H9 (cell line): Measurements from ENCODE around the gene SIX3. TPM values are rescaled to one million over a fixed set of nuclear protein-coding genes. Genes with fewer than 3 reads are reported as not detected.

Experiments used
- DNase-seq: peaks from one replicate; pipeline ENCODE4 v3.0.0-alpha.2; 2017
- H2AFZ ChIP-seq: one replicate; pipeline ENCODE4 v1.6.1; 2013; ENCODE audit warnings: mild to moderate bottlenecking, low read length, control low read depth, moderate library complexity
- H2AK5ac ChIP-seq: 2 replicates; pipeline ENCODE4 v1.6.1; 2013; ENCODE audit warnings: low read length, control low read depth, mixed read lengths; ENCODE audit not compliant: insufficient read length
- H2BK120ac ChIP-seq: one replicate; pipeline ENCODE4 v1.6.1; 2013; ENCODE audit warnings: low read depth, mild to moderate bottlenecking, low read length, control low read depth, inconsistent platforms; ENCODE audit not compliant: poor library complexity, severe bottlenecking
- H2BK12ac ChIP-seq: 2 replicates; pipeline ENCODE4 v1.6.1; 2013; ENCODE audit warnings: low read length, control low read depth, mixed read lengths, low read depth; ENCODE audit not compliant: insufficient read length
- H2BK15ac ChIP-seq: 2 replicates; pipeline ENCODE4 v1.6.1; 2013; ENCODE audit warnings: low read depth, low read length, control low read depth
- H2BK20ac ChIP-seq: one replicate; pipeline ENCODE4 v1.6.1; 2013; ENCODE audit warnings: low read depth, mild to moderate bottlenecking, low read length, control low read depth, inconsistent platforms; ENCODE audit not compliant: poor library complexity, severe bottlenecking
- H2BK5ac ChIP-seq: 2 replicates; pipeline ENCODE4 v1.6.1; 2013; ENCODE audit warnings: low read length, control low read depth, mixed read lengths; ENCODE audit not compliant: insufficient read length
- H3K14ac ChIP-seq: 2 replicates; pipeline ENCODE4 v1.6.1; 2013; ENCODE audit warnings: low read length, control low read depth; ENCODE audit not compliant: insufficient read depth
- H3K18ac ChIP-seq: 2 replicates; pipeline ENCODE4 v1.6.1; 2013; ENCODE audit warnings: low read depth, mild to moderate bottlenecking, mixed read lengths, low read length, control low read depth; ENCODE audit not compliant: insufficient read length
- H3K23ac ChIP-seq: 2 replicates; pipeline ENCODE4 v1.6.1; 2013; ENCODE audit warnings: low read length, control low read depth, mixed read lengths, low read depth; ENCODE audit not compliant: insufficient read length
- H3K23me2 ChIP-seq: 2 replicates; pipeline ENCODE4 v1.6.1; 2013; ENCODE audit warnings: low read depth, mild to moderate bottlenecking, mixed read lengths, low read length, control low read depth; ENCODE audit not compliant: insufficient read length, poor library complexity, severe bottlenecking
- H3K27ac ChIP-seq: 2 replicates; pipeline ENCODE4 v1.5.1; 2013; ENCODE audit warnings: low read length, control low read depth, mixed read lengths, low read depth; ENCODE audit not compliant: insufficient read length
- H3K27me3 ChIP-seq: 2 replicates; pipeline ENCODE4 v1.6.1; 2013; ENCODE audit warnings: low read length, control low read depth, inconsistent platforms; ENCODE audit not compliant: insufficient read depth
- H3K4ac ChIP-seq: 2 replicates; pipeline ENCODE4 v1.6.1; 2013; ENCODE audit warnings: low read depth, mild to moderate bottlenecking, control low read depth, inconsistent platforms, low read length, moderate library complexity
- H3K4me1 ChIP-seq: 2 replicates; pipeline ENCODE4 v1.6.1; 2013; ENCODE audit warnings: low read length, control low read depth, inconsistent platforms; ENCODE audit not compliant: insufficient read depth
- H3K4me2 ChIP-seq: 2 replicates; pipeline ENCODE4 v1.6.1; 2013; ENCODE audit warnings: low read length, control low read depth, mixed read lengths; ENCODE audit not compliant: insufficient read length, insufficient read depth
- H3K56ac ChIP-seq: 2 replicates; pipeline ENCODE4 v1.6.1; 2013; ENCODE audit warnings: low read depth, mild to moderate bottlenecking, mixed read lengths, low read length, control low read depth; ENCODE audit not compliant: insufficient read length
- H3K79me1 ChIP-seq: 2 replicates; pipeline ENCODE4 v1.6.1; 2013; ENCODE audit warnings: low read depth, mild to moderate bottlenecking, moderate library complexity, low read length, control low read depth, inconsistent platforms; ENCODE audit not compliant: insufficient read depth, poor library complexity, severe bottlenecking
- H3K79me2 ChIP-seq: 2 replicates; pipeline ENCODE4 v1.6.1; 2013; ENCODE audit warnings: low read length, control low read depth, inconsistent platforms; ENCODE audit not compliant: insufficient read depth
- H3K9ac ChIP-seq: 2 replicates; pipeline ENCODE4 v1.6.1; 2013; ENCODE audit warnings: low read length, control low read depth, mixed read lengths; ENCODE audit not compliant: insufficient read length; ENCODE audit errors: extremely low read depth
- H3K9me3 ChIP-seq: one replicate; pipeline ENCODE4 v1.6.1; 2013; ENCODE audit warnings: low read depth, low read length, inconsistent platforms; ENCODE audit not compliant: control insufficient read depth
- H3T11ph ChIP-seq: one replicate; pipeline ENCODE4 v1.6.1; 2013; ENCODE audit warnings: mild to moderate bottlenecking, low read length, control low read depth, inconsistent platforms
- H4K20me1 ChIP-seq: one replicate; pipeline ENCODE4 v1.6.1; 2013; ENCODE audit not compliant: control insufficient read depth, insufficient read length, insufficient read depth
- H4K5ac ChIP-seq: 2 replicates; pipeline ENCODE4 v1.6.1; 2013; ENCODE audit warnings: low read depth, mild to moderate bottlenecking, mixed read lengths, low read length, control low read depth; ENCODE audit not compliant: insufficient read length
- H4K8ac ChIP-seq: replicated peaks from 2 replicates; pipeline ENCODE4 v1.6.1; 2013; ENCODE audit warnings: low read length, control low read depth, mixed read lengths, low read depth; ENCODE audit not compliant: insufficient read length
- H4K91ac ChIP-seq: 2 replicates; pipeline ENCODE4 v1.6.1; 2013; ENCODE audit warnings: low read depth, mild to moderate bottlenecking, moderate library complexity, mixed read lengths, low read length, control low read depth; ENCODE audit not compliant: insufficient read length
- H3K27ac Mint-ChIP-seq, 3 experiments: 2 replicates in 2 of 3; 3 replicates in 1 of 3; pipeline ENCODE4 v1.8.0; 2020 to 2021; ENCODE audit warnings: mixed read lengths in 3 of 3, mild to moderate bottlenecking in 1 of 3, moderate library complexity in 1 of 3
- H3K27me3 Mint-ChIP-seq: 2 replicates; pipeline ENCODE4 v1.8.0; 2021; ENCODE audit warnings: low read depth, mild to moderate bottlenecking, moderate library complexity, mixed read lengths
- H3K36me3 Mint-ChIP-seq, 3 experiments: 2 replicates in 2 of 3; 3 replicates in 1 of 3; pipeline ENCODE4 v1.8.0; 2020 to 2021; ENCODE audit warnings: low read depth in 3 of 3, mixed read lengths in 3 of 3; ENCODE audit not compliant: insufficient read depth in 1 of 3
- H3K4me1 Mint-ChIP-seq, 2 experiments: 2 replicates each; pipeline ENCODE4 v1.8.0; 2020; ENCODE audit warnings: mixed read lengths in 2 of 2
- H3K4me3 Mint-ChIP-seq, 2 experiments: 2 replicates in 1 of 2; 3 replicates in 1 of 2; pipeline ENCODE4 v1.8.0; 2020 to 2021; ENCODE audit warnings: mild to moderate bottlenecking in 2 of 2, mixed read lengths in 2 of 2, moderate library complexity in 1 of 2
- H3K9me3 Mint-ChIP-seq, 2 experiments: 2 replicates in 1 of 2; 3 replicates in 1 of 2; pipeline ENCODE4 v1.8.0; 2020; ENCODE audit warnings: mild to moderate bottlenecking in 2 of 2, mixed read lengths in 2 of 2, moderate library complexity in 1 of 2
- CTCF ChIP-seq: fragments of 200-600 bp; sonication (generic); conservative IDR thresholded peaks from 3 replicates; pipeline ENCODE4 v1.8.0; 2021; ENCODE audit warnings: antibody characterized with exemption, mild to moderate bottlenecking
- WGBS: extraction: QIAGEN DNeasy Blood & Tissue Kit; methylation state at CpG from one replicate; pipeline ENCODE4 v1.1.7; 2013; ENCODE audit warnings: missing lambda C conversion rate, low lambda C conversion rate, mixed read lengths; ENCODE audit not compliant: insufficient read length; ENCODE audit errors: extremely low coverage; 5-methylcytosine and 5-hydroxymethylcytosine counted together
- total RNA-seq: library from RNA; stranded (reverse); gene quantifications from 2 replicates; pipeline ENCODE4 v1.2.1, GENCODE V29; 2021

Gene SIX3
- total RNA-seq, 1 experiment from 2014 or later: 0.55 TPM

- H3K4ac ChIP-seq: no peak overlapping the region
- Mint-ChIP-seq H3K9me3 (peaks cover 17 to 20% of the 10 kb centered on the region in 2 experiments), H3K27me3 (peaks cover 15% of the 10 kb centered on the region), H3K4me1 (peaks cover 15 to 17% of the 10 kb centered on the region in 2 experiments), H3K27ac (peak overlapping the region in 1 of 3 experiments; percentile 71; a peak in 1 of 7 replicates), H3K4me3 (no peak overlapping the region), H3K36me3 (peaks cover 2 to 22% (median 11%) of the 10 kb centered on the region in 3 experiments)
- H2AK5ac ChIP-seq: no peak overlapping the region
- no peak overlapping the region for H2BK5ac ChIP-seq
- H3K79me1 ChIP-seq: no peaks in the 10 kb centered on the region
- no peak overlapping the region for H4K8ac ChIP-seq
- H4K20me1 ChIP-seq: no peaks in the 10 kb centered on the region
- H3K27me3 ChIP-seq: no peaks in the 10 kb centered on the region
- no peak overlapping the region for H2BK12ac ChIP-seq
- H2BK120ac ChIP-seq: no peak overlapping the region
- H3K14ac ChIP-seq: no peak overlapping the region
- no peaks in the 10 kb centered on the region for H3K4me1 ChIP-seq
- no peak overlapping the region for H3K27ac ChIP-seq
- H2BK15ac ChIP-seq: no peak overlapping the region
- no peak overlapping the region for H2BK20ac ChIP-seq
- H3K23ac ChIP-seq: no peak overlapping the region
- no CpG with 5 or more reads among the region's 5 CpGs for WGBS
- H2AFZ ChIP-seq: no peak overlapping the region
- no peak overlapping the region for H4K91ac ChIP-seq
- no peak overlapping the region for H3K4me2 ChIP-seq
- no peak overlapping the region for H3K9ac ChIP-seq
- H4K5ac ChIP-seq: no peak overlapping the region
- H3T11ph ChIP-seq: no peak overlapping the region
- no peak for TF ChIP-seq CTCF
- no peaks in the 10 kb centered on the region for H3K23me2 ChIP-seq
- DNase-seq: no peak
- no peak overlapping the region for H3K56ac ChIP-seq
- no peaks in the 10 kb centered on the region for H3K9me3 ChIP-seq
- no peaks in the 10 kb centered on the region for H3K79me2 ChIP-seq
- no peak overlapping the region for H3K18ac ChIP-seq
Observed at GRCh38 chr2:44912660-44913059, 28.8 kb upstream of the SIX3 start.
